Neural cell (in vitro differentiated cells): ENCODE data around the gene ACTN2. TPM values are rescaled to one million over a fixed set of nuclear protein-coding genes. Genes with fewer than 3 reads are reported as not detected.

Experiments used
- H2AFZ ChIP-seq: fragments of 200-600, 300-800 bp; sonication (generic), shearing (Covaris generic); 2 replicates; pipeline ENCODE4 v1.6.0; 2014; ENCODE audit warnings: low read depth, mild to moderate bottlenecking, antibody characterized with exemption, low read length, moderate library complexity
- H3F3A ChIP-seq: fragments of 200-600 bp; shearing (Covaris generic); 2 replicates; pipeline ENCODE4 v1.6.1; 2016; ENCODE audit warnings: mild to moderate bottlenecking, moderate library complexity, mixed read lengths, antibody characterized with exemption, low read length; ENCODE audit not compliant: insufficient read depth, poor library complexity, severe bottlenecking
- H3K27ac ChIP-seq: fragments of 200-600, 300-800 bp; sonication (generic), shearing (Covaris generic); 2 replicates; pipeline ENCODE4 v1.5.1; 2014; ENCODE audit warnings: mild to moderate bottlenecking, low read length, moderate library complexity
- H3K27me3 ChIP-seq: fragments of 300-800, 200-600 bp; sonication (generic), shearing (Covaris generic); 2 replicates; pipeline ENCODE4 v1.6.0; 2014; ENCODE audit warnings: mild to moderate bottlenecking, low read depth, low read length, moderate library complexity; ENCODE audit not compliant: insufficient read depth
- H3K36me3 ChIP-seq: fragments of 300-800, 200-600 bp; sonication (generic), shearing (Covaris generic); 2 replicates; pipeline ENCODE4 v1.5.1; 2014; ENCODE audit warnings: mild to moderate bottlenecking, antibody characterized with exemption, low read length, moderate library complexity; ENCODE audit not compliant: insufficient read depth
- H3K4me2 ChIP-seq: fragments of 300-800, 200-600 bp; sonication (generic), shearing (Covaris generic); 2 replicates; pipeline ENCODE4 v1.6.0; 2014; ENCODE audit warnings: mild to moderate bottlenecking, low read length
- H3K4me3 ChIP-seq: fragments of 300-800, 200-600 bp; sonication (generic), shearing (Covaris generic); 2 replicates; pipeline ENCODE4 v1.5.1; 2014; ENCODE audit warnings: mild to moderate bottlenecking, low read length, moderate library complexity
- H3K79me2 ChIP-seq: fragments of 200-600 bp; shearing (Covaris generic); replicated peaks from 2 replicates; pipeline ENCODE4 v1.6.0; 2014; ENCODE audit warnings: mild to moderate bottlenecking, low read length, moderate library complexity; ENCODE audit not compliant: insufficient read depth
- H3K9ac ChIP-seq: fragments of 300-800, 200-600 bp; sonication (generic), shearing (Covaris generic); 2 replicates; pipeline ENCODE4 v1.6.1; 2016; ENCODE audit warnings: mild to moderate bottlenecking, low read length, mixed read lengths
- H3K9me2 ChIP-seq: fragments of 200-600 bp; shearing (Covaris generic); 2 replicates; pipeline ENCODE4 v1.6.1; 2016; ENCODE audit warnings: mild to moderate bottlenecking, low read length, mixed read lengths; ENCODE audit not compliant: insufficient read depth
- H3K9me3 ChIP-seq: fragments of 200-600, 300-800 bp; sonication (generic), shearing (Covaris generic); 2 replicates; pipeline ENCODE4 v1.6.1; 2016; ENCODE audit warnings: mild to moderate bottlenecking, mixed run types, low read length, moderate library complexity, mixed read lengths
- H4K20me1 ChIP-seq: fragments of 200-600 bp; shearing (Covaris generic); 2 replicates; pipeline ENCODE4 v1.6.1; 2016; ENCODE audit warnings: mild to moderate bottlenecking, mixed run types; ENCODE audit not compliant: insufficient read depth
- EP300 ChIP-seq: fragments of 450-650 bp; conservative IDR thresholded peaks from 2 replicates; pipeline ENCODE4 v1.6.1; 2014; ENCODE audit warnings: antibody characterized with exemption, mild to moderate bottlenecking, moderate library complexity; ENCODE audit not compliant: poor library complexity, severe bottlenecking
- EZH2 ChIP-seq: fragments of 200-600, 300-800 bp; shearing (Covaris generic), sonication (generic); IDR thresholded peaks from 2 replicates; pipeline ENCODE4 v1.6.1; 2014; ENCODE audit warnings: antibody characterized with exemption, low read length, borderline replicate concordance, mild to moderate bottlenecking; ENCODE audit not compliant: insufficient read depth, poor library complexity, severe bottlenecking
- MXI1 ChIP-seq: fragments of 450-650 bp; conservative IDR thresholded peaks from 2 replicates; pipeline ENCODE4 v1.6.1; 2014; ENCODE audit warnings: antibody characterized with exemption, mild to moderate bottlenecking; ENCODE audit not compliant: poor library complexity, severe bottlenecking
- POLR2AphosphoS5 ChIP-seq: IDR thresholded peaks from 2 replicates; pipeline ENCODE4 v1.6.1; 2012
- RAD21 ChIP-seq: fragments of 450-650 bp; conservative IDR thresholded peaks from 2 replicates; pipeline ENCODE4 v1.6.1; 2014; ENCODE audit warnings: antibody characterized with exemption, mild to moderate bottlenecking, moderate library complexity
- SMC3 ChIP-seq: fragments of 450-650 bp; conservative IDR thresholded peaks from 2 replicates; pipeline ENCODE4 v1.6.1; 2014; ENCODE audit warnings: antibody characterized with exemption, mild to moderate bottlenecking, moderate library complexity; ENCODE audit not compliant: poor library complexity
- TAF1 ChIP-seq: IDR thresholded peaks from 2 replicates; pipeline ENCODE4 v1.6.1; 2012; ENCODE audit warnings: low read depth
- polyA plus RNA-seq: library from polyadenylated mRNA; depleted of rRNA; stranded (reverse); fragments of >200 nt; gene quantifications from 2 replicates; pipeline ENCODE4 v1.2.3, GENCODE V29; 2014
- TF ChIP-seq, protein P1 (sequence below): IDR thresholded peaks from 2 replicates; pipeline ENCODE4 v1.6.1; 2012; ENCODE audit warnings: borderline replicate concordance
- TF ChIP-seq, protein P2 (sequence below): fragments of 450-650 bp; IDR thresholded peaks from 2 replicates; pipeline ENCODE4 v1.5.1; 2014; ENCODE audit warnings: antibody characterized with exemption, mild to moderate bottlenecking, moderate library complexity; ENCODE audit not compliant: poor library complexity, severe bottlenecking

ACTN2 gene
- polyA plus RNA-seq, 1 donor from 2014 or later, result 6.1 TPM

DNA sequence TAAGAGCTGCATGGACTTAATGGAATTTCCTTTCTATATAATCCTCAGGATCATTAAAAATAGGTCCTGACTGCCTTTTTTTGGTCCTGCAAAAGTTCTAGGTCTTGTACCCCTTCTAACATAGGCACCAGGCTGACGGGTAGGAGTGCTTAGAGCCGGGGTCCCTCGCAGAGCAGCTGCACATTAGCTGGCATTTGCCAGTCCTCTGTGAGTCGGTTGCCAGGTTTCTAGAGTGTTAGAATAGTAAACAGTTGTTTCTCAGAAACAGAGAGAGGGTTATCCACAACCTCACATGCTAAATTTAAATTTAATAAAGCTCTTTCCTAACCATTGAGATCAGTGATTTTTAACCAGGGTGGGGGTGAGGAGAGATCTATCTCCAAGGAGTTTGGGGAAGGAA lies 46.6 kb upstream of the ACTN2 start:
- Histone ChIP-seq H3K9me2 (no peaks in the 10 kb centered on the region), H3K4me3 (no peak overlapping the region), H3K36me3 (no peaks in the 10 kb centered on the region), H4K20me1 (no peaks in the 10 kb centered on the region), H3K79me2 (no peaks in the 10 kb centered on the region), H3F3A (no peaks in the 10 kb centered on the region), H3K27ac (no peak overlapping the region), H3K9me3 (no peaks in the 10 kb centered on the region), H3K27me3 (no peaks in the 10 kb centered on the region), H3K9ac (no peak overlapping the region), H3K4me2 (no peak overlapping the region), H2AFZ (no peak overlapping the region)
- TF ChIP-seq EZH2 (no peak), MXI1 (no peak), TAF1 (no peak), EP300 (no peak), SMC3 (no peak), RAD21 (no peak), POLR2AphosphoS5 (no peak)
- TF ChIP-seq, protein P1, sequence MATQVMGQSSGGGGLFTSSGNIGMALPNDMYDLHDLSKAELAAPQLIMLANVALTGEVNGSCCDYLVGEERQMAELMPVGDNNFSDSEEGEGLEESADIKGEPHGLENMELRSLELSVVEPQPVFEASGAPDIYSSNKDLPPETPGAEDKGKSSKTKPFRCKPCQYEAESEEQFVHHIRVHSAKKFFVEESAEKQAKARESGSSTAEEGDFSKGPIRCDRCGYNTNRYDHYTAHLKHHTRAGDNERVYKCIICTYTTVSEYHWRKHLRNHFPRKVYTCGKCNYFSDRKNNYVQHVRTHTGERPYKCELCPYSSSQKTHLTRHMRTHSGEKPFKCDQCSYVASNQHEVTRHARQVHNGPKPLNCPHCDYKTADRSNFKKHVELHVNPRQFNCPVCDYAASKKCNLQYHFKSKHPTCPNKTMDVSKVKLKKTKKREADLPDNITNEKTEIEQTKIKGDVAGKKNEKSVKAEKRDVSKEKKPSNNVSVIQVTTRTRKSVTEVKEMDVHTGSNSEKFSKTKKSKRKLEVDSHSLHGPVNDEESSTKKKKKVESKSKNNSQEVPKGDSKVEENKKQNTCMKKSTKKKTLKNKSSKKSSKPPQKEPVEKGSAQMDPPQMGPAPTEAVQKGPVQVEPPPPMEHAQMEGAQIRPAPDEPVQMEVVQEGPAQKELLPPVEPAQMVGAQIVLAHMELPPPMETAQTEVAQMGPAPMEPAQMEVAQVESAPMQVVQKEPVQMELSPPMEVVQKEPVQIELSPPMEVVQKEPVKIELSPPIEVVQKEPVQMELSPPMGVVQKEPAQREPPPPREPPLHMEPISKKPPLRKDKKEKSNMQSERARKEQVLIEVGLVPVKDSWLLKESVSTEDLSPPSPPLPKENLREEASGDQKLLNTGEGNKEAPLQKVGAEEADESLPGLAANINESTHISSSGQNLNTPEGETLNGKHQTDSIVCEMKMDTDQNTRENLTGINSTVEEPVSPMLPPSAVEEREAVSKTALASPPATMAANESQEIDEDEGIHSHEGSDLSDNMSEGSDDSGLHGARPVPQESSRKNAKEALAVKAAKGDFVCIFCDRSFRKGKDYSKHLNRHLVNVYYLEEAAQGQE, result no peak
- TF ChIP-seq, protein P2, sequence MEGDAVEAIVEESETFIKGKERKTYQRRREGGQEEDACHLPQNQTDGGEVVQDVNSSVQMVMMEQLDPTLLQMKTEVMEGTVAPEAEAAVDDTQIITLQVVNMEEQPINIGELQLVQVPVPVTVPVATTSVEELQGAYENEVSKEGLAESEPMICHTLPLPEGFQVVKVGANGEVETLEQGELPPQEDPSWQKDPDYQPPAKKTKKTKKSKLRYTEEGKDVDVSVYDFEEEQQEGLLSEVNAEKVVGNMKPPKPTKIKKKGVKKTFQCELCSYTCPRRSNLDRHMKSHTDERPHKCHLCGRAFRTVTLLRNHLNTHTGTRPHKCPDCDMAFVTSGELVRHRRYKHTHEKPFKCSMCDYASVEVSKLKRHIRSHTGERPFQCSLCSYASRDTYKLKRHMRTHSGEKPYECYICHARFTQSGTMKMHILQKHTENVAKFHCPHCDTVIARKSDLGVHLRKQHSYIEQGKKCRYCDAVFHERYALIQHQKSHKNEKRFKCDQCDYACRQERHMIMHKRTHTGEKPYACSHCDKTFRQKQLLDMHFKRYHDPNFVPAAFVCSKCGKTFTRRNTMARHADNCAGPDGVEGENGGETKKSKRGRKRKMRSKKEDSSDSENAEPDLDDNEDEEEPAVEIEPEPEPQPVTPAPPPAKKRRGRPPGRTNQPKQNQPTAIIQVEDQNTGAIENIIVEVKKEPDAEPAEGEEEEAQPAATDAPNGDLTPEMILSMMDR, result no peak

DNA sequence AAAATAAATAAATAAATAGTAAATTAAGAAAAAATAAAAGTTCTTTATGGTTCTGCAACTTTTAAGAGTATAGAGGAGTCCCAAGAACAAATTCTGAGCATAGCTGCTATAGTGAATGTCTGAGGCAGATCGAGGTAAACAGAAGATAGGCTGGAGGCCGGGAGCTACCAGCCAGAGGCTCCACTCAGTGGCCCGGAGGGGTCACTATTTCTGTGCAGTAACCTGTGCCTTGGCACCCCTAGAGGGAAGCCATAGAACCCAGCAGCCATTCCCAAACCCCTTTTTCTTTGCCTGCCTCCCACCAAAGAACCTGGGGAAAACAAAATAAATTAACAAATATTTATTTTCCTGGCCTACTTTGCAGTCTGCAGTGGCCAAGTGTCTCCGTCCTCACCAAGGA lies 43.5 kb upstream of the ACTN2 start:
- H3K79me2 ChIP-seq, result no peaks in the 10 kb centered on the region
- no peaks in the 10 kb centered on the region for H3K36me3 ChIP-seq
- TF ChIP-seq SMC3 (no peak), EZH2 (no peak), MXI1 (no peak), EP300 (no peak)
- TF ChIP-seq, protein P2, result no peak
- H4K20me1 ChIP-seq, result no peaks in the 10 kb centered on the region
- no peak overlapping the region for H3K4me2 ChIP-seq
- H3K4me3 ChIP-seq, result no peak overlapping the region
- H2AFZ ChIP-seq, result no peak overlapping the region
- H3K9me3 ChIP-seq, result no peaks in the 10 kb centered on the region
- no peak overlapping the region for H3K9ac ChIP-seq
- H3K9me2 ChIP-seq, result no peaks in the 10 kb centered on the region
- H3K27me3 ChIP-seq, result no peaks in the 10 kb centered on the region
- no peak overlapping the region for H3K27ac ChIP-seq
- H3F3A ChIP-seq, result no peaks in the 10 kb centered on the region
